ENCODE results near the gene ZMYND15.

DNA sequence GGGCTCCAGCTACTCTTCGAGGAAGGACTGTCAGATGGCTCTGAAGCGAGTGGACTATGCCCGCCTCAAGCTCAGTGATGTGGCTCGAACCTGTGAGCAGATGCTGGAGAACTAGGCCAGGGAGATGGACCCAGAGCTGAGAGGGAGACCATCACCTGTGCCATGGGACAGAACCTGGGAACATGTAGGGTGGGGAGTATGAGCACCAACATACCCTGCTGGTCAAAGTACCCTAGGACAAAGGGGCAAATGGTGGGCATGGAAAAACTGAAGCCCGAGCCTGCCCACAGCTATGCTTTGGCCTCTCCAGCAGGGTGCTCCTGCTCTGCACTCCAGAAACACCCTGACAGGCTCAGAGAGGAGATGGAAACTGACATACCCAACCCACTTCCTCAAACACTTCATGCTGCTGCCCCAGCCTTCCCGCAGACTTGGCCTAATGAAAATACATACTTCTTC, 6.5 kb upstream of the ZMYND15 start:
- no peak for TF ChIP-seq CTCF (conservative IDR thresholded peaks at IDR 0.05 in 1 of 2, IDR thresholded peaks at IDR 0.05 in 1 of 2; ENCODE audit: low read depth in 1 of 2, low read length in 2 of 2)
- TF ChIP-seq EZH2 (IDR thresholded peaks at IDR 0.05; ENCODE audit: low read length, missing control alignments) = no peak

Measured in fibroblast of lung (primary cell).